Breast epithelium (tissue), 4 donors: ENCODE results near the gene ERCC5. TPM values are rescaled to one million over a fixed set of nuclear protein-coding genes. Genes with fewer than 3 reads are reported as not detected.

Experiments used
- DNase-seq, 2 donors: peaks; one replicate each; pipeline ENCODE4 v3.0.0-alpha.2; 2019; ENCODE audit warnings: low spot score in 2 of 2
- H3K27ac ChIP-seq, 2 donors: fragments of 200-600 bp; sonication (generic) in 1 of 2; one replicate each; pipeline ENCODE4 v1.5.1; 2016 to 2019; ENCODE audit warnings: mild to moderate bottlenecking in 1 of 2
- H3K27me3 ChIP-seq, 2 donors: fragments of 200-600 bp; sonication (generic) in 1 of 2; one replicate each; pipeline versions ENCODE4 v1.5.1 to v1.6.0; 2017 to 2019; ENCODE audit warnings: control low read depth in 1 of 2, mild to moderate bottlenecking in 1 of 2
- H3K36me3 ChIP-seq: fragments of 200-600 bp; one replicate; pipeline ENCODE4 v1.5.1; 2019
- H3K4me1 ChIP-seq, 2 donors: fragments of 200-600 bp; sonication (generic); one replicate each; pipeline ENCODE4 v1.5.1; 2016 to 2019; ENCODE audit warnings: control low read depth in 1 of 2
- H3K4me3 ChIP-seq, 3 donors: fragments of 200-600 bp; sonication (generic); 1 replicate in 2 of 3; 2 replicates in 1 of 3; pipeline ENCODE4 v1.5.1; 2016 to 2019; ENCODE audit warnings: mild to moderate bottlenecking in 3 of 3, moderate library complexity in 2 of 3
- H3K9me3 ChIP-seq, 2 donors: fragments of 200-600 bp; sonication (generic) in 1 of 2; one replicate each; pipeline ENCODE4 v1.5.1; 2016 to 2019; ENCODE audit warnings: control low read depth in 1 of 2
- CTCF ChIP-seq, 3 donors: fragments of 450-650 bp; IDR thresholded peaks; one replicate each; pipeline ENCODE4 v1.5.1; 2016 to 2017; ENCODE audit warnings: antibody characterized with exemption in 3 of 3, mild to moderate bottlenecking in 3 of 3, moderate library complexity in 3 of 3
- POLR2A ChIP-seq: fragments of 450-650 bp; IDR thresholded peaks from one replicate; pipeline ENCODE4 v1.6.1; 2016; ENCODE audit warnings: antibody characterized with exemption, mild to moderate bottlenecking, moderate library complexity
- POLR2AphosphoS5 ChIP-seq, 3 donors: sonication (generic); formaldehyde crosslinking; IDR thresholded peaks; one replicate each; pipeline ENCODE4 v1.6.1; 2017; ENCODE audit warnings: antibody characterized with exemption in 3 of 3
- intact Hi-C: fragments of 100-400 bp; cut with DNase I; formaldehyde crosslinking; loops from one replicate; pipeline ENCODE4 v1.15.1; 2023; ENCODE audit warnings: low total_unique reads
- total RNA-seq, 3 donors: library from RNA; depleted of rRNA; stranded (reverse); fragments of >200 nt; gene quantifications; one replicate each; pipeline ENCODE4 v1.1.0, GENCODE V29; 2016

Gene ERCC5
- total RNA-seq, 3 donors from 2014 or later: 76.0 to 85.0 (median 77.6) TPM

- no peaks in the 10 kb centered on the region for H3K9me3 ChIP-seq
- TF ChIP-seq POLR2A (no peak), CTCF (IDR thresholded peaks at IDR 0.05) (no peak), POLR2AphosphoS5 (IDR thresholded peaks at IDR 0.05) (no peak)
- no peak overlapping the region for H3K27ac ChIP-seq
- H3K4me3 ChIP-seq: no peak overlapping the region
- H3K27me3 ChIP-seq: no peaks in the 10 kb centered on the region
- intact Hi-C loops: no loop called here
- no peaks in the 10 kb centered on the region for H3K4me1 ChIP-seq
- no peak for DNase-seq
- H3K36me3 ChIP-seq: no peaks in the 10 kb centered on the region
Measured at GRCh38 chr13:102839462-102839861, 6.4 kb upstream of the ERCC5 start.

- peak overlapping the region; percentile 76 to 95 (median 83) for H3K4me3 ChIP-seq
- H3K9me3 ChIP-seq: no peaks in the 10 kb centered on the region
- peaks cover 0 to 2% of the 10 kb centered on the region in 2 donors for H3K4me1 ChIP-seq
- H3K27me3 ChIP-seq: no peaks in the 10 kb centered on the region
- peak overlapping the region; percentile 97 to 99 for H3K27ac ChIP-seq
- no peaks in the 10 kb centered on the region for H3K36me3 ChIP-seq
- intact Hi-C loops: loop anchor here (10.0 kb wide), 1 partner anchor 250 kb away; the partner anchor contains the start of gene TPP2
- DNase-seq: no peak
- TF ChIP-seq POLR2A: no peak
- no peak for TF ChIP-seq CTCF (IDR thresholded peaks at IDR 0.05)
- TF ChIP-seq POLR2AphosphoS5 (IDR thresholded peaks at IDR 0.05): no peak
Measured at GRCh38 chr13:102845289-102845629, 573 bp upstream of the ERCC5 start.

- TF ChIP-seq POLR2A (no peak), CTCF (IDR thresholded peaks at IDR 0.05) (no peak), POLR2AphosphoS5 (IDR thresholded peaks at IDR 0.05) (no peak)
- Histone ChIP-seq H3K9me3 (no peaks in the 10 kb centered on the region), H3K4me1 (peaks cover 0 to 2% of the 10 kb centered on the region in 2 donors), H3K4me3 (peak overlapping the region; percentile 76 to 95 (median 83)), H3K27ac (peak overlapping the region; percentile 97 to 99), H3K27me3 (no peaks in the 10 kb centered on the region), H3K36me3 (no peaks in the 10 kb centered on the region)
- DNase-seq: no peak
- intact Hi-C loops: loop anchor here (10.0 kb wide), 1 partner anchor 252 kb away; the partner anchor contains the start of gene TPP2
Measured at GRCh38 chr13:102846261-102847015, 606 bp downstream of the ERCC5 start.

- no peak for TF ChIP-seq POLR2A
- peak; percentile 51 to 58 (median 55) for TF ChIP-seq CTCF (IDR thresholded peaks at IDR 0.05)
Measured at GRCh38 chr13:102847272-102848234, 1.7 kb downstream of the ERCC5 start.

More at GRCh38 chr13:102847272-102848234, 1.7 kb downstream of the ERCC5 start:
- Histone ChIP-seq H3K4me3 (peak overlapping the region; percentile 76 to 95 (median 83)), H3K4me1 (peaks cover 0 to 2% of the 10 kb centered on the region in 2 donors), H3K9me3 (no peaks in the 10 kb centered on the region), H3K36me3 (no peaks in the 10 kb centered on the region), H3K27ac (peak overlapping the region; percentile 72 to 99), H3K27me3 (no peaks in the 10 kb centered on the region)
- no peak for DNase-seq
- intact Hi-C loops: loop anchor here (10.0 kb wide), 1 partner anchor 253 kb away; the partner anchor contains the start of gene TPP2
